ENCODE data around the gene TRABD2B. TPM values are rescaled to one million over a fixed set of nuclear protein-coding genes. Genes with fewer than 3 reads are reported as not detected.

The TRABD2B gene
- total and polyA plus RNA-seq, 2 of the 4 experiments (the other 2 are of a cell fraction) = not detected

DNA sequence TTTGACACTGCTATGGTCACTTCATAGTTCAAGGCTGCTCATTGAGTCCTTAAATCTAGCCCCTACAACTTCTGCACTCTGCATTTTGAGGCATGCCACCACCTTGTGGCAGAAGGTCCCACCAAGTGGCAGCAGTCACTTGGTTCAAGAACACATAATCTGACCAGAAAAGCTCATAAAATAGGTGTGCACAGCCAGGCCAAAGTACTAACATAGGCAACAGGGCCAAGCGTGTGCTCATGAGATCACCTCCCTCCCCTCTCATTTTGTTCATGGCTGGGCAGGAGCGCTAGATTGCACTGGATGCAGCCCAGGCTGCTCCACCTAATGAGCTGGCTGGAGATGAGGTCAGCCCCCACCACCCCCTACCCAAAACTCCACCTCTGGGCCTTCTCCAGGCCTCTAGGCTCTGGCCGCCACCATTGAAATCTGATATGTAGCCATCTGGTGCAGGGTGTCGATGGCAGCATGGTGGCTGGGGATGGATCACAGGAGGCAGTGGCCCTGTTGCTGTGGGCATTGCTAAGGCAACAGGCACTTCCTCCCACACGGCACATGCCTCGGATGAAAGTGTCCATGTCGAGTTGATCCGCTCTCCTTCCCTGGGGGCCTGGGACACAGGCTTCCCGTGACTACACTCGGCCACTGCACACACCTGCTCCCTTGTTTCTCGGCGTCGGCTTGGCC is 193.2 kb downstream of the TRABD2B start:
- no peak overlapping the region for H3K14ac ChIP-seq (replicated peaks; ENCODE audit: low read depth, low read length)
- no peak for TF ChIP-seq MAZ (IDR thresholded peaks at IDR 0.05; ENCODE audit: borderline replicate concordance, low read depth, low read length)
- TF ChIP-seq NFE2L2 (IDR thresholded peaks at IDR 0.05; ENCODE audit: low read depth, low read length) = no peak
- TF ChIP-seq RCOR1 (IDR thresholded peaks at IDR 0.05; ENCODE audit: insufficient replicate concordance, low read length) = no peak
- TF ChIP-seq, protein P1, sequence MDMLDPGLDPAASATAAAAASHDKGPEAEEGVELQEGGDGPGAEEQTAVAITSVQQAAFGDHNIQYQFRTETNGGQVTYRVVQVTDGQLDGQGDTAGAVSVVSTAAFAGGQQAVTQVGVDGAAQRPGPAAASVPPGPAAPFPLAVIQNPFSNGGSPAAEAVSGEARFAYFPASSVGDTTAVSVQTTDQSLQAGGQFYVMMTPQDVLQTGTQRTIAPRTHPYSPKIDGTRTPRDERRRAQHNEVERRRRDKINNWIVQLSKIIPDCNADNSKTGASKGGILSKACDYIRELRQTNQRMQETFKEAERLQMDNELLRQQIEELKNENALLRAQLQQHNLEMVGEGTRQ (IDR thresholded peaks at IDR 0.05; ENCODE audit: low read depth, low read length) = no peak
- no peak for TF ChIP-seq POLR2A (IDR thresholded peaks at IDR 0.05; ENCODE audit: low read depth, low read length)
- no peak for TF ChIP-seq BHLHE40 (IDR thresholded peaks at IDR 0.05; ENCODE audit: low read depth, low read length)
- TF ChIP-seq, protein P2, sequence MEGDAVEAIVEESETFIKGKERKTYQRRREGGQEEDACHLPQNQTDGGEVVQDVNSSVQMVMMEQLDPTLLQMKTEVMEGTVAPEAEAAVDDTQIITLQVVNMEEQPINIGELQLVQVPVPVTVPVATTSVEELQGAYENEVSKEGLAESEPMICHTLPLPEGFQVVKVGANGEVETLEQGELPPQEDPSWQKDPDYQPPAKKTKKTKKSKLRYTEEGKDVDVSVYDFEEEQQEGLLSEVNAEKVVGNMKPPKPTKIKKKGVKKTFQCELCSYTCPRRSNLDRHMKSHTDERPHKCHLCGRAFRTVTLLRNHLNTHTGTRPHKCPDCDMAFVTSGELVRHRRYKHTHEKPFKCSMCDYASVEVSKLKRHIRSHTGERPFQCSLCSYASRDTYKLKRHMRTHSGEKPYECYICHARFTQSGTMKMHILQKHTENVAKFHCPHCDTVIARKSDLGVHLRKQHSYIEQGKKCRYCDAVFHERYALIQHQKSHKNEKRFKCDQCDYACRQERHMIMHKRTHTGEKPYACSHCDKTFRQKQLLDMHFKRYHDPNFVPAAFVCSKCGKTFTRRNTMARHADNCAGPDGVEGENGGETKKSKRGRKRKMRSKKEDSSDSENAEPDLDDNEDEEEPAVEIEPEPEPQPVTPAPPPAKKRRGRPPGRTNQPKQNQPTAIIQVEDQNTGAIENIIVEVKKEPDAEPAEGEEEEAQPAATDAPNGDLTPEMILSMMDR (conservative IDR thresholded peaks at IDR 0.05; ENCODE audit: low read depth, low read length) = no peak
- TF ChIP-seq ELK1 (IDR thresholded peaks at IDR 0.05; ENCODE audit: borderline replicate concordance, low read depth, low read length) = no peak
- no peak for TF ChIP-seq RFX5 (IDR thresholded peaks at IDR 0.05; ENCODE audit: low read depth, low read length)
- no peak for TF ChIP-seq CEBPB (IDR thresholded peaks at IDR 0.05; ENCODE audit: low read depth, low read length)
- no peak for TF ChIP-seq MAFK (IDR thresholded peaks at IDR 0.05; ENCODE audit: low read depth, low read length)
- no peak for TF ChIP-seq CHD1 (IDR thresholded peaks at IDR 0.05; ENCODE audit: low read depth, low read length)
- TF ChIP-seq FOS (IDR thresholded peaks at IDR 0.05; ENCODE audit: low read depth, low read length) = no peak
- TF ChIP-seq RAD21 (IDR thresholded peaks at IDR 0.05; ENCODE audit: low read length) = no peak
- no peak for TF ChIP-seq MXI1 (IDR thresholded peaks at IDR 0.05; ENCODE audit: borderline replicate concordance, low read depth, low read length)
- dilution Hi-C loops (cut with HindIII; ENCODE audit: low sequenced_read_pairs, unreplicated experiment) = no loop called here
- H3K4me1 ChIP-seq (ENCODE audit: control insufficient read depth, insufficient read depth, low read length) = no peaks in the 10 kb centered on the region
- no peak overlapping the region for H3K56ac ChIP-seq (ENCODE audit: extremely low read depth, insufficient read depth, low read length)
- no peak overlapping the region for H3K4ac ChIP-seq (ENCODE audit: low read depth, low read length)
- intact Hi-C loops (cut with micrococcal nuclease) = no loop called here
- no peak for ATAC-seq (ENCODE audit: low read depth)
- no peak overlapping the region for H2BK120ac ChIP-seq (ENCODE audit: low read depth, low read length)
- no peak overlapping the region for H4K91ac ChIP-seq (ENCODE audit: insufficient read depth, low read depth, low read length)
- POLR2A ChIA-PET (ENCODE audit: unreplicated experiment) = no interaction called here
- H2AFZ ChIP-seq (replicated peaks; ENCODE audit: low read length, poor library complexity) = no peak overlapping the region
- no peak overlapping the region for H3K27ac ChIP-seq (ENCODE audit: insufficient read depth, low read length)
- no peak for DNase-seq
- H3K9me1 ChIP-seq (ENCODE audit: insufficient read depth, low read length) = no peaks in the 10 kb centered on the region
- no peaks in the 10 kb centered on the region for H3K27me3 ChIP-seq (ENCODE audit: control insufficient read depth, insufficient read depth, low read length)
- H4K5ac ChIP-seq (ENCODE audit: low read depth, low read length) = no peak overlapping the region
- CTCF ChIA-PET = no interaction called here
- H3K4me2 ChIP-seq (ENCODE audit: low read depth, low read length) = no peak overlapping the region
- H2BK20ac ChIP-seq (ENCODE audit: low read depth, low read length) = no peak overlapping the region
- no peak overlapping the region for H3K18ac ChIP-seq (ENCODE audit: low read depth, low read length)
- H2AK5ac ChIP-seq (ENCODE audit: low read depth, low read length) = no peak overlapping the region
- no TSS peak for BruUV-seq (replicated peaks)
- no peak overlapping the region for H3K4me3 ChIP-seq (ENCODE audit: insufficient read depth, low read depth, low read length)
- in situ Hi-C loops (cut with MboI; ENCODE audit: low sequenced_read_pairs) = no loop called here
- whole genome bisulfite sequencing, 2 experiments (ENCODE audit: extremely low coverage in 2 of 2, insufficient read length in 1 of 2) = 15% methylated on average over 7 of the region's 13 CpGs; no CpG with 5 or more reads in 1 of the 2 experiments
- no peak overlapping the region for H2BK5ac ChIP-seq (ENCODE audit: low read depth, low read length, poor library complexity, severe bottlenecking)
- H2BK15ac ChIP-seq (ENCODE audit: low read depth, low read length) = no peak overlapping the region
- no peaks in the 10 kb centered on the region for H3K36me3 ChIP-seq (ENCODE audit: control insufficient read depth, insufficient read depth, low read length)
- H3K9me3 ChIP-seq (ENCODE audit: control insufficient read depth, insufficient read depth, low read length) = no peaks in the 10 kb centered on the region
- no peak overlapping the region for H3K23ac ChIP-seq (ENCODE audit: low read depth, low read length)
- H3K79me1 ChIP-seq (ENCODE audit: low read depth in 1 of 2, low read length in 2 of 2) = no peaks in the 10 kb centered on the region
- H3K9ac ChIP-seq (ENCODE audit: low read depth, low read length) = no peak overlapping the region
- no peak overlapping the region for H4K8ac ChIP-seq (ENCODE audit: low read depth in 2 of 2, low read length in 2 of 2)
- no peak overlapping the region for H2AK9ac ChIP-seq (replicated peaks; ENCODE audit: low read depth, low read length, poor library complexity)
- no peaks in the 10 kb centered on the region for H4K20me1 ChIP-seq (ENCODE audit: insufficient read depth, low read length)
